Spleen (tissue), 7 donors: ENCODE results near the gene PIGN.

Experiments
- POLR2A ChIP-seq, 3 donors: fragments of 450-650 bp; IDR thresholded peaks; one replicate each; pipeline ENCODE4 v1.5.1; 2017; ENCODE audit warnings: antibody characterized with exemption in 3 of 3, mild to moderate bottlenecking in 1 of 3
- POLR2AphosphoS5 ChIP-seq, 3 donors: sonication (generic); formaldehyde crosslinking; IDR thresholded peaks; one replicate each; pipeline ENCODE4 v1.5.1; 2017; ENCODE audit warnings: antibody characterized with exemption in 3 of 3
- TF ChIP-seq, protein P1 (sequence below), 11 experiments: fragments of 200-600 bp in 7 of 11; fragments of 450-650 bp in 4 of 11; sonication (generic) in 4 of 11; IDR thresholded peaks in 8 of 11; conservative IDR thresholded peaks in 3 of 11; 1 replicate in 7 of 11; 2 replicates in 4 of 11; pipeline versions ENCODE4 v1.4.0 to v1.8.0; 2016 to 2021; ENCODE audit warnings: antibody characterized with exemption in 11 of 11, inconsistent platforms in 4 of 11, mild to moderate bottlenecking in 1 of 11
- donor health status: DM: no; HTN: no; CAD: no; lungs with moderate emphysema.
- donor health status: DM: no; HTN: no; CAD: no.
- donor health status: DM: no; HTN: no; CAD: no.

- TF ChIP-seq, protein P1, sequence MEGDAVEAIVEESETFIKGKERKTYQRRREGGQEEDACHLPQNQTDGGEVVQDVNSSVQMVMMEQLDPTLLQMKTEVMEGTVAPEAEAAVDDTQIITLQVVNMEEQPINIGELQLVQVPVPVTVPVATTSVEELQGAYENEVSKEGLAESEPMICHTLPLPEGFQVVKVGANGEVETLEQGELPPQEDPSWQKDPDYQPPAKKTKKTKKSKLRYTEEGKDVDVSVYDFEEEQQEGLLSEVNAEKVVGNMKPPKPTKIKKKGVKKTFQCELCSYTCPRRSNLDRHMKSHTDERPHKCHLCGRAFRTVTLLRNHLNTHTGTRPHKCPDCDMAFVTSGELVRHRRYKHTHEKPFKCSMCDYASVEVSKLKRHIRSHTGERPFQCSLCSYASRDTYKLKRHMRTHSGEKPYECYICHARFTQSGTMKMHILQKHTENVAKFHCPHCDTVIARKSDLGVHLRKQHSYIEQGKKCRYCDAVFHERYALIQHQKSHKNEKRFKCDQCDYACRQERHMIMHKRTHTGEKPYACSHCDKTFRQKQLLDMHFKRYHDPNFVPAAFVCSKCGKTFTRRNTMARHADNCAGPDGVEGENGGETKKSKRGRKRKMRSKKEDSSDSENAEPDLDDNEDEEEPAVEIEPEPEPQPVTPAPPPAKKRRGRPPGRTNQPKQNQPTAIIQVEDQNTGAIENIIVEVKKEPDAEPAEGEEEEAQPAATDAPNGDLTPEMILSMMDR (IDR thresholded peaks at IDR 0.05 in 8 of 11, conservative IDR thresholded peaks at IDR 0.05 in 3 of 11): no peak
- no peak for TF ChIP-seq POLR2A (IDR thresholded peaks at IDR 0.05)
- TF ChIP-seq POLR2AphosphoS5 (IDR thresholded peaks at IDR 0.05): no peak
Measured at GRCh38 chr18:62106271-62106670, 80.6 kb downstream of the PIGN start.
